ENCODE measurements around the gene D2HGDH. TPM values are rescaled to one million over a fixed set of nuclear protein-coding genes. Genes with fewer than 3 reads are reported as not detected.
"Not testable (repeated sequence)": the region's sequence is repeated elsewhere in the genome, so short reads cannot be mapped to it uniquely, and the experiment has no call there.

Gene D2HGDH
- total and polyA plus RNA-seq, 9 of the 15 experiments (the other 6 are each of a cell fraction or from before 2014, with no cell fraction given) = 0.39 to 30.8 (median 10.3) TPM

- TF ChIP-seq L3MBTL2 (IDR thresholded peaks at IDR 0.05) (0 out of 2 replicates have a peak, but pooled peaks have one; percentile 17), ATF1 (tag; IDR thresholded peaks at IDR 0.05) (peak; percentile 71), SMC3 (conservative IDR thresholded peaks at IDR 0.05; ENCODE audit: insufficient read depth, low read depth, low read length) (0 out of 2 replicates have a peak, but pooled peaks have one; percentile 11), CXXC5 (CRISPR knock-in tag; IDR thresholded peaks at IDR 0.05) (peak; percentile 35; the same call in 1 of the 2 replicates), REST (IDR thresholded peaks at IDR 0.05; ENCODE audit: borderline replicate concordance) (peak; percentile 44; the same call in 1 of the 2 replicates), HINFP (tag; conservative IDR thresholded peaks at IDR 0.05; ENCODE audit: low read depth) (0 out of 2 replicates have a peak, but pooled peaks have one; percentile 25), ATF7 (IDR thresholded peaks at IDR 0.05) (peak; percentile 56; the same call in 1 of the 2 replicates)
- TF ChIP-seq ATF1 (CRISPR knock-in tag; IDR thresholded peaks at IDR 0.05); REST (CRISPR knock-in tag; IDR thresholded peaks at IDR 0.05; ENCODE audit: low read depth): not testable (repeated sequence)
Measured at GRCh38 chr2:241732513-241733186, 1.8 kb upstream of the D2HGDH start (continued).
